Endothelial cell of umbilical vein (primary cell): ENCODE measurements around the gene CGNL1. TPM values are rescaled to one million over a fixed set of nuclear protein-coding genes. Genes with fewer than 3 reads are reported as not detected.

Experiments
- BruUV-seq: library from RNA; stranded (reverse); fragments of 400-500 nt; replicated peaks from 2 replicates; lab custom pipeline; 2021; lab: Mats Ljungman, UMichigan
- CTCF ChIA-PET: fragments of 300-600, 350-600 bp; sonication (Branson Sonifier 250); formaldehyde crosslinking; loops from one replicate; lab custom pipeline; 2021; ENCODE audit warnings: antibody characterized with exemption, inconsistent platforms; lab: Charles Lee
- POLR2A ChIA-PET: fragments of 300-600, 350-600 bp; sonication (Branson Sonifier 250); formaldehyde crosslinking; loops from one replicate; lab custom pipeline; 2021; ENCODE audit warnings: antibody characterized with exemption, inconsistent platforms; lab: Charles Lee
- DNase-seq: peaks from one replicate; pipeline ENCODE4 v3.0.0-alpha.2; 2011; ENCODE audit warnings: low read depth, low spot score
- FAIRE-seq: peaks from 2 replicates; lab custom pipeline; 2011; peaks lifted over from hg19 to GRCh38; lab: Jason Lieb, UNC
- H2AFZ ChIP-seq: 2 replicates; pipeline ENCODE4 v1.6.0; 2012; ENCODE audit warnings: low read depth, low read length, control low read depth, inconsistent platforms
- H3K27ac ChIP-seq: 2 replicates; pipeline ENCODE4 v1.5.1; 2011; ENCODE audit warnings: low read depth, mild to moderate bottlenecking, control low read depth, low read length, moderate library complexity; ENCODE audit not compliant: insufficient read depth
- H3K27me3 ChIP-seq, 2 experiments: 2 replicates each; pipeline versions ENCODE4 v1.6.0 to v1.6.1; 2011; ENCODE audit warnings: low read length in 2 of 2, mixed read lengths in 1 of 2; ENCODE audit not compliant: control insufficient read depth in 2 of 2, insufficient read depth in 2 of 2
- H3K36me3 ChIP-seq, 2 experiments: 2 replicates in 1 of 2; 3 replicates in 1 of 2; pipeline ENCODE4 v1.5.1; 2011; ENCODE audit warnings: low read length in 2 of 2, mild to moderate bottlenecking in 1 of 2, moderate library complexity in 1 of 2; ENCODE audit not compliant: control insufficient read depth in 2 of 2, insufficient read depth in 2 of 2; ENCODE audit errors: extremely low read depth in 1 of 2
- H3K4me1 ChIP-seq: 3 replicates; pipeline ENCODE4 v1.5.1; 2011; ENCODE audit warnings: mild to moderate bottlenecking, low read length; ENCODE audit not compliant: control insufficient read depth, insufficient read depth; ENCODE audit errors: extremely low read depth
- H3K4me2 ChIP-seq: 2 replicates; pipeline ENCODE4 v1.6.1; 2011; ENCODE audit warnings: low read length, control low read depth, mixed read lengths; ENCODE audit not compliant: insufficient read depth
- H3K4me3 ChIP-seq, 3 experiments: fragments of 200-600 bp in 1 of 3; sonication (generic), shearing (Covaris generic) in 1 of 3; replicated peaks in 1 of 3; 2 replicates each; pipeline ENCODE4 v1.5.1; 2011 to 2016; ENCODE audit warnings: control low read depth in 3 of 3, low read length in 3 of 3, mild to moderate bottlenecking in 2 of 3, inconsistent platforms in 1 of 3, low read depth in 1 of 3, moderate library complexity in 1 of 3; ENCODE audit not compliant: insufficient read depth in 1 of 3
- H3K79me2 ChIP-seq: 2 replicates; pipeline ENCODE4 v1.6.0; 2012; ENCODE audit warnings: low read length, inconsistent platforms; ENCODE audit not compliant: control insufficient read depth, insufficient read depth
- H3K9ac ChIP-seq: replicated peaks from 2 replicates; pipeline ENCODE3; 2011; ENCODE audit warnings: low read length, control low read depth; ENCODE audit not compliant: insufficient read depth; ENCODE audit errors: extremely low read depth
- H3K9me1 ChIP-seq: replicated peaks from 3 replicates; pipeline ENCODE4 v1.6.0; 2011; ENCODE audit warnings: mild to moderate bottlenecking, low read length; ENCODE audit not compliant: control insufficient read depth, insufficient read depth; ENCODE audit errors: extremely low read depth
- H3K9me3 ChIP-seq: replicated peaks from 2 replicates; pipeline ENCODE4 v1.5.1; 2012; ENCODE audit warnings: low read length, inconsistent platforms; ENCODE audit not compliant: control insufficient read depth, insufficient read depth
- H4K20me1 ChIP-seq: replicated peaks from 2 replicates; pipeline ENCODE3; 2011; ENCODE audit warnings: mild to moderate bottlenecking, low read length; ENCODE audit not compliant: control insufficient read depth, insufficient read depth; ENCODE audit errors: extremely low read depth
- EZH2 ChIP-seq: IDR thresholded peaks from 2 replicates; pipeline ENCODE4 v1.6.1; 2012; ENCODE audit warnings: borderline replicate concordance, low read depth, mild to moderate bottlenecking, moderate library complexity, low read length, inconsistent platforms; ENCODE audit not compliant: severe bottlenecking
- FOS ChIP-seq: IDR thresholded peaks from 2 replicates; pipeline ENCODE4 v1.6.1; 2011; ENCODE audit warnings: mild to moderate bottlenecking, low read length, moderate library complexity, borderline replicate concordance; ENCODE audit not compliant: insufficient read depth
- GATA2 ChIP-seq: IDR thresholded peaks from 2 replicates; pipeline ENCODE4 v1.7.0; 2011; ENCODE audit warnings: low read depth, mild to moderate bottlenecking, moderate library complexity, mixed read lengths, low read length; ENCODE audit not compliant: insufficient read length, insufficient read depth
- JUN ChIP-seq: IDR thresholded peaks from 2 replicates; pipeline ENCODE4 v1.6.1; 2011; ENCODE audit warnings: borderline replicate concordance, low read depth; ENCODE audit not compliant: insufficient read length, insufficient read depth
- MAX ChIP-seq: IDR thresholded peaks from 2 replicates; pipeline ENCODE4 v1.6.1; 2011; ENCODE audit not compliant: insufficient read depth, insufficient read length
- MYC ChIP-seq: IDR thresholded peaks from one replicate; pipeline ENCODE4 v1.6.1; 2011; ENCODE audit warnings: mild to moderate bottlenecking, low read depth, low read length
- POLR2A ChIP-seq: IDR thresholded peaks from 2 replicates; pipeline ENCODE4 v1.6.1; 2012; ENCODE audit warnings: low read depth, mild to moderate bottlenecking, control low read depth, low read length
- POLR2AphosphoS5 ChIP-seq: IDR thresholded peaks from 2 replicates; pipeline ENCODE4 v1.6.1; 2012; ENCODE audit warnings: low read depth, mild to moderate bottlenecking, control low read depth, low read length, moderate library complexity; ENCODE audit not compliant: insufficient read depth
- dilution Hi-C: fragments of 300-500 bp; cut with MboI; formaldehyde crosslinking; loops from one replicate; pipeline ENCODE4 v1.15.0; 2019; ENCODE audit warnings: low sequenced_read_pairs; ENCODE audit not compliant: extremely low pct_ligation_motif_present
- intact Hi-C: fragments of 100-400 bp; cut with micrococcal nuclease; formaldehyde crosslinking; loops from one replicate; pipeline ENCODE4 v1.10.0; 2022
- polyA plus RNA-seq, 4 experiments: library from polyadenylated mRNA; depleted of rRNA in 3 of 4; stranded (reverse) in 3 of 4; unstranded in 1 of 4; fragments of >200 nt; gene quantifications; 2 replicates each; pipeline versions ENCODE4 v1.2.1 to v1.2.3, GENCODE V29; 2011 to 2012; ENCODE audit warnings: missing spikeins in 1 of 4
- total RNA-seq: library from RNA; stranded (reverse); gene quantifications from 2 replicates; pipeline ENCODE4 v1.2.3, GENCODE V29; 2021
- TF ChIP-seq, protein P1 (sequence below), 2 donors: IDR thresholded peaks; 1 replicate in 1 of 2; 2 replicates in 1 of 2; pipeline ENCODE4 v1.5.1; 2011; ENCODE audit warnings: low read length in 2 of 2, mild to moderate bottlenecking in 2 of 2, moderate library complexity in 2 of 2, control low read depth in 1 of 2, inconsistent platforms in 1 of 2, low read depth in 1 of 2; ENCODE audit not compliant: insufficient read depth in 1 of 2; ENCODE audit errors: extremely low read depth in 1 of 2

CGNL1 gene
- total and polyA plus RNA-seq, 2 donors (not counting 3 experiments of a cell fraction or from before 2014, with no cell fraction given) = 6.9 to 27.1 TPM

GRCh38 chr15:57552678-57553334 is 176.5 kb downstream of the CGNL1 start:
- no peak overlapping the region for H3K9ac ChIP-seq
- H3K9me1 ChIP-seq = no peaks in the 10 kb centered on the region
- DNase-seq (no peak), FAIRE-seq (peak; percentile 4)
- H3K9me3 ChIP-seq = no peaks in the 10 kb centered on the region
- H3K36me3 ChIP-seq = no peaks in the 10 kb centered on the region
- H3K27me3 ChIP-seq = no peaks in the 10 kb centered on the region
- no peak overlapping the region for H3K4me2 ChIP-seq
- TF ChIP-seq POLR2A (no peak), GATA2 (no peak), JUN (no peak), MAX (no peak), POLR2AphosphoS5 (no peak), EZH2 (no peak), FOS (no peak), MYC (no peak)
- TF ChIP-seq, protein P1, sequence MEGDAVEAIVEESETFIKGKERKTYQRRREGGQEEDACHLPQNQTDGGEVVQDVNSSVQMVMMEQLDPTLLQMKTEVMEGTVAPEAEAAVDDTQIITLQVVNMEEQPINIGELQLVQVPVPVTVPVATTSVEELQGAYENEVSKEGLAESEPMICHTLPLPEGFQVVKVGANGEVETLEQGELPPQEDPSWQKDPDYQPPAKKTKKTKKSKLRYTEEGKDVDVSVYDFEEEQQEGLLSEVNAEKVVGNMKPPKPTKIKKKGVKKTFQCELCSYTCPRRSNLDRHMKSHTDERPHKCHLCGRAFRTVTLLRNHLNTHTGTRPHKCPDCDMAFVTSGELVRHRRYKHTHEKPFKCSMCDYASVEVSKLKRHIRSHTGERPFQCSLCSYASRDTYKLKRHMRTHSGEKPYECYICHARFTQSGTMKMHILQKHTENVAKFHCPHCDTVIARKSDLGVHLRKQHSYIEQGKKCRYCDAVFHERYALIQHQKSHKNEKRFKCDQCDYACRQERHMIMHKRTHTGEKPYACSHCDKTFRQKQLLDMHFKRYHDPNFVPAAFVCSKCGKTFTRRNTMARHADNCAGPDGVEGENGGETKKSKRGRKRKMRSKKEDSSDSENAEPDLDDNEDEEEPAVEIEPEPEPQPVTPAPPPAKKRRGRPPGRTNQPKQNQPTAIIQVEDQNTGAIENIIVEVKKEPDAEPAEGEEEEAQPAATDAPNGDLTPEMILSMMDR (IDR thresholded peaks at IDR 0.05; ENCODE audit: extremely low read depth in 1 of 2, insufficient read depth in 1 of 2, low read depth in 1 of 2, low read length in 2 of 2) = no peak
- dilution Hi-C loops = no loop called here
- intact Hi-C loops = no loop called here
- ChIA-PET CTCF (interaction anchor here (1.3 to 5.8 kb wide), 4 partner anchors 8 to 212 kb away, joined by 4 to 72 read pairs (median 17); no protein-coding TSS in a partner anchor), POLR2A (no interaction called here)
- no peak overlapping the region for H2AFZ ChIP-seq
- no peaks in the 10 kb centered on the region for H4K20me1 ChIP-seq
- H3K4me1 ChIP-seq = peaks cover 61% of the 10 kb centered on the region
- peak overlapping the region; percentile 94 for H3K27ac ChIP-seq
- BruUV-seq = no TSS peak
- H3K79me2 ChIP-seq = no peaks in the 10 kb centered on the region
- H3K4me3 ChIP-seq = no peak overlapping the region
